ENCODE results near the gene CIRBP. TPM values are rescaled to one million over a fixed set of nuclear protein-coding genes. Genes with fewer than 3 reads are reported as not detected.

CIRBP gene
- total RNA-seq, 2 donors from 2014 or later = 492 to 644 TPM

GRCh38 chr19:1270213-1270853, 1.2 kb downstream of the CIRBP start:
- DNase-seq (ENCODE audit: low spot score) (no peak), ATAC-seq (ENCODE audit: insufficient number of reproducible peaks, low FRiP score, low read depth) (no peak)
- Histone ChIP-seq H3K9me3 (no peaks in the 10 kb centered on the region), H3K27me3 (replicated peaks; ENCODE audit: insufficient read depth) (no peaks in the 10 kb centered on the region), H3K4me1 (ENCODE audit: control insufficient read depth in 1 of 2, low read depth in 2 of 2) (peaks cover 58 to 87% of the 10 kb centered on the region in 2 donors), H3K4me3 (peak overlapping the region; percentile 84), H3K36me3 (peaks cover 38% of the 10 kb centered on the region), H3K27ac (peak overlapping the region; percentile 97 to 99)
- no peak for TF ChIP-seq CTCF (IDR thresholded peaks at IDR 0.05)

GRCh38 chr19:1270854-1271527, 1.9 kb downstream of the CIRBP start:
- H3K27ac ChIP-seq = peak overlapping the region; percentile 97 to 99
- no peak for DNase-seq (ENCODE audit: low spot score)
- H3K4me3 ChIP-seq = peak overlapping the region; percentile 84
- peaks cover 38% of the 10 kb centered on the region for H3K36me3 ChIP-seq
- no peak for TF ChIP-seq CTCF (IDR thresholded peaks at IDR 0.05)
- H3K9me3 ChIP-seq = no peaks in the 10 kb centered on the region
- no peaks in the 10 kb centered on the region for H3K27me3 ChIP-seq (replicated peaks; ENCODE audit: insufficient read depth)
- H3K4me1 ChIP-seq (ENCODE audit: control insufficient read depth in 1 of 2, low read depth in 2 of 2) = peaks cover 54 to 83% of the 10 kb centered on the region in 2 donors
- no peak for ATAC-seq (ENCODE audit: insufficient number of reproducible peaks, low FRiP score, low read depth)

GRCh38 chr19:1271528-1272422, 2.6 kb downstream of the CIRBP start:
- DNase-seq (ENCODE audit: low spot score) = no peak
- no peak for TF ChIP-seq CTCF (IDR thresholded peaks at IDR 0.05)
- no peaks in the 10 kb centered on the region for H3K9me3 ChIP-seq
- ATAC-seq (ENCODE audit: insufficient number of reproducible peaks, low FRiP score, low read depth) = no peak
- peaks cover 58 to 83% of the 10 kb centered on the region in 2 donors for H3K4me1 ChIP-seq (ENCODE audit: control insufficient read depth in 1 of 2, low read depth in 2 of 2)
- peaks cover 38% of the 10 kb centered on the region for H3K36me3 ChIP-seq
- H3K4me3 ChIP-seq = peak overlapping the region; percentile 84
- no peaks in the 10 kb centered on the region for H3K27me3 ChIP-seq (replicated peaks; ENCODE audit: insufficient read depth)
- H3K27ac ChIP-seq = peak overlapping the region; percentile 97 to 99

GRCh38 chr19:1272423-1273262, 3.5 kb downstream of the CIRBP start:
- peaks cover 52 to 77% of the 10 kb centered on the region in 2 donors for H3K4me1 ChIP-seq (ENCODE audit: control insufficient read depth in 1 of 2, low read depth in 2 of 2)
- no peak overlapping the region for H3K4me3 ChIP-seq
- H3K27ac ChIP-seq = peak overlapping the region in 1 of 2 donors; percentile 99

More at GRCh38 chr19:1272423-1273262, 3.5 kb downstream of the CIRBP start:
- Histone ChIP-seq H3K27me3 (replicated peaks; ENCODE audit: insufficient read depth) (no peaks in the 10 kb centered on the region), H3K36me3 (peaks cover 38% of the 10 kb centered on the region), H3K9me3 (no peaks in the 10 kb centered on the region)
- no peak for ATAC-seq (ENCODE audit: insufficient number of reproducible peaks, low FRiP score, low read depth)
- no peak for DNase-seq (ENCODE audit: low spot score)
- TF ChIP-seq CTCF (IDR thresholded peaks at IDR 0.05) = no peak
